Activated CD8-positive, alpha-beta memory T cell treated with anti-CD3 and anti-CD28 coated beads, Interleukin-2, amount 50 U/mL, for 1 hour (primary cell): ENCODE data around the gene ZDHHC20.

ENCODE experiments used
- DNase-seq: peaks from one replicate; pipeline ENCODE4 v3.0.0-alpha.2; 2020; ENCODE audit errors: extremely low read depth

Gene ZDHHC20

GRCh38 chr13:21326155-21327031, 132.7 kb downstream of the ZDHHC20 start:
- DNase-seq, result no peak

- no peak for DNase-seq
These were observed 134.3 kb downstream of the ZDHHC20 start for GRCh38 chr13:21324803-21325202.

GRCh38 chr13:21322988-21323387, 136.1 kb downstream of the ZDHHC20 start:
- DNase-seq, result no peak
